CD4-positive, alpha-beta T cell treated with Interleukin-6 for 4 hours (primary cell): ENCODE data around the gene RAD51C.
"Not testable (repeated sequence)": the region's sequence is repeated elsewhere in the genome, so short reads cannot be mapped to it uniquely, and the experiment has no call there.

Source experiments
- DNase-seq: peaks from one replicate; pipeline ENCODE4 v3.0.0-alpha.2; 2020; ENCODE audit warnings: mixed read lengths

RAD51C gene

DNA sequence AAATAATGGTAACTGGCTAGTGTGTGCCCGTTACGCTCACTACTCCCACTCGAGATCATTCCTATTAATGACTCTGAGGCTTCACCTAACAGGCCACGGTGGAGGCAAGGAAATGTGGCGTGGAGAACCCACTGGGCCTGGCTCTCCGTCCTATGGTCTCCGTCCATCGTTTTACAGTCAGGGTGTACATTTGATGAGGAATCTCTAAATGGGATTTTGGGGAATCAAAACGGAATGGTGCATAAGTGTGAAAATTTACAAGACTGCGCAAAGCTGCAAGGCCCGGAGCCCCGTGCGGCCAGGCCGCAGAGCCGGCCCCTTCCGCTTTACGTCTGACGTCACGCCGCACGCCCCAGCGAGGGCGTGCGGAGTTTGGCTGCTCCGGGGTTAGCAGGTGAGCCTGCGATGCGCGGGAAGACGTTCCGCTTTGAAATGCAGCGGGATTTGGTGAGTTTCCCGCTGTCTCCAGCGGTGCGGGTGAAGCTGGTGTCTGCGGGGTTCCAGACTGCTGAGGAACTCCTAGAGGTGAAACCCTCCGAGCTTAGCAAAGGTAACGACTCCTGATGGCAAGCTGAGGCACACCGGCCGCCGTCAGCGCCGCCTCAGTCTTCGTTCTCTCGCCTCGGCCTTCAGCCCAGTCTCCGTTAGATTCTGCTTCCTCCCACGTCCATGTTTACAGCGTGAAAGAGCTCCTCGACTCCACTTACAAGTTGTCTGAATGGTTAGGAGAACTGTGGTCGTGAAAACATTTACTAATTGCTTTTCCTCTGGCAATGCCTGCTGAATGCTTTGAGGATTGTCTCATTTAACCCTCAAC, at the start of gene RAD51C:
Gene RAD51C (plus strand): TSS at position 364 of the 817 bp plus-strand sequence. CDS start 42 bp downstream, at position 406.
- peak; percentile 90 for DNase-seq

DNA sequence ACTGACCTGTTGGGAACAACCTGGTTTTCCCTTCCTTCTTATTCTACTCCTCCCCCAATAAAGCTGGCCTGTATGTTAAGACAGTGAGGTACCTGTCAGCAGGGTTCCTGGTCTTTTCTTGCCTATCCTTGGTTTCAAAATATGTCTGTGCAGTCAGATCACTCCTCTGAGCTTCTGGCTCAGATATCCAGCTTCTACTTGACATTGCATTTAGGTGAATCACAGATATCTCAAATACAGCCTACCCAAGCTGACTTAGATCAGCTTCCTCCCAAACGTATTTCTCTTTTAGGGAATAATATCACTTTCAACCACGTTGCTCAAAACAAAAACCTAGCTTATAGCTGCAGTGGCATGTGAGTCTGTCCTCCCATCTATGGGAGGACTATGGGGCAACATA, 49.3 kb upstream of the RAD51C start:
- DNase-seq = no peak

DNA sequence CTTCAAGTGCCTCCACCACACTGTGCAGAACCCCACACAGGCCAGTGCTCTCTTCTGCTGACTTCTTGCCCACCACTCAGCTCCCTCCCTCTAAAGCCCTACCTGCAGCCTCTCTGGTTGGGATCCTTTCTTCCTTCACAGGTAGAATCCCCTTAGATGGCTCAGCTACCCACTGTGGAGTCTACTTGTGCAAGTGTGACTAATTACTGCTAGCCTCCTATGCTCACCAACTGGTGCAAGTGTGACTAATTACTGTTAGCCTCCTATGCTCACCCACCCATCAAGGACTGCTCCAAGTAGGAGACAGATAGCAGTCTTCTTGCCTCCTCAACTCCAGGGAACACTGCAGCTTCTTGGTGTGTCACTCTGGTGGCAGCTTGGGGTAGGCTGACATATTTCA, 44.2 kb upstream of the RAD51C start:
- no peak for DNase-seq

DNA sequence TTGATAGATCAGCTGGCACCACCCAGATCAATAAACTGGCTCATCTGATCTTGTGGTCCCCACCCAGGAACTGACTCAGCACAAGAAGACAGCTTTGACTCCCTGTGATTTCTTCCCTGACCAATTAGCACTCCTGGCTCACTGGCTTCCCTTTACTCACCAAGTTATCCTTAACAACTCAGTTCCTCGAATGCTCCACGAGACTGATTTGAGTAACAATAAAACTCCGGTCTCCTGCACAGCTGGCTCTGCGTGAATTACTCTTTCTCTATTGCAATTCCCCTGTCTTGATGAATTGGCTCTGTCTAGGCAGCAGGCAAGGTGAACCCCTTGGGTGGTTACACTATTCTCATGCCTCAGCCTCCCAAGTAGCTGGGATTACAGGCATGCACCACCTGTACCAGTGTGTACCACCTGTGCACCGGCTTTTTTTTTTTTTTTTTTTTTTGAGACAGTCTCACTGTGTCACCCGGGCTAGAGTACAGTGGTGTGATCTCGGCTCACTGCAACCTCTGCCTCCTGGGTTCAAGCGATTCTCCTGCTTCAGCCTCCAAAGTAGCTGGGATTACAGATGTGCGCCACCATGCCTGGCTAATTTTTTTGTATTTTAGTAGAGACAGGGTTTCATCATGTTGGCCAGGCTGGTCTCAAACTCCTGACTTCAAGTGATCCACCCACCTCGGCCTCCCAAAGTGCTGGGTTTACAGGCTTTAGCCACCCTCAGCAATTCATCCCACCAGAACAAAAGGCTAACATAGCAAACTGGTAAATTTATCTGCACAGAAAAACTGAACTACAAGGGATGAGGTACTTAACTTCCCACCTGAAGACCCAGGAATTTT, 34.2 kb upstream of the RAD51C start:
- DNase-seq = not testable (repeated sequence)

DNA sequence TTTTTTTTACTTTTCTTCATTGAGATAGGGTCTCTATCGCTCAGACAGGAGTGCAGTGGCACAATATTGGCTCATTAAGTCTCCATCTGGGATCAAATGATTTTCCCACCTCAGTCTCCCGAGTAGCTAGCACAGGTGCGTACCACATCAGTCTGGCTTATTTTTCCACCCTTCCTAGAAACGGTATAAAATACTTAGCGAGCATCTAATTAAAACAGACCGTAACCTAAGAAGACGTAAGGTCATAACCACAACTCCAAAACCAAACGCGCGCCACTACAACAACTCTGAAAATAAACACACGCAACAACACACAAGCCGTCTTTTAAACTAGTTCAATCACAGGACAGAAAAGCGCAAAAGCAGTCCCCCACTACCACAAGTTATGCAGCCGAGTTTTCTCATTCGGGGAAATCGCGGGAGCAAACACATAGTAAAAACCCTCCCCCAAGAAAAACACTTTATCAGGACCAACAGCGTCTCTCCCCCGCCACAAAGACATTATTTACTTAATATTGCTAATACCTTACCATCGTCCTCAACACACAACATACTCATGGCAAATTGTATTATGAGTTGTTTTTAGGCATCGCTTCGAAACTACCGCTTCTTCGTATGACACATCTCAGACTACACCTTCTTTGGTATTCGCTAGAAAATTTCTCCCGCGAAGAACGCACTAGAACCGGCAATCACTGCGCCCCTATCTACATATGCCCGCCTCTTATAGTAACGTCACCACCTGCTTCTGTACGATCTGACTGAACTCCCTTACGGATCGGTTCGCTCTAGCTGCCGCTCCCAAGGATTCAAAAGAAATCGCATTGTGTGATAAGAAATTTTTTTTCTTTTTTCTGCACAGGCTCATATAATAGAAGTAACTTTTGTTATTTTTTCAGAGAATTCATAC, 33.3 kb upstream of the RAD51C start:
- DNase-seq = peak; percentile 73

DNA sequence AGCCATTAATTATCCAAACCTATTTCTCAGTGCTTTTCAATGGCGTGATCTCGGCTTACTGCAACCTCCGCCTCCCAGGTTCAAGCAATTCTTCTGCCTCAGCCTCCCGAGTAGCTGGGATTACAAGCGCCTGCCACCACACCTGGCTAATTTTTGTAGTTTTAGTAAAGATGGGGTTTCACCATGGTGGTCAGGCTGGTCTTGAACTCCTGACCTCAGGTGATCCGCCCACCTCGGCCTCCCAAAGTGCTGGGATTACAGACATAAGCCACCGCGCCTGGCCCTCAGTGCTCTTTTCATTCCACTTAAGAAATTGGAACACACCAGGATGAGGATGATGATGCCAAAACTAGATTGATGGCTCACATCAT, 32.7 kb upstream of the RAD51C start:
- not testable (repeated sequence) for DNase-seq

DNA sequence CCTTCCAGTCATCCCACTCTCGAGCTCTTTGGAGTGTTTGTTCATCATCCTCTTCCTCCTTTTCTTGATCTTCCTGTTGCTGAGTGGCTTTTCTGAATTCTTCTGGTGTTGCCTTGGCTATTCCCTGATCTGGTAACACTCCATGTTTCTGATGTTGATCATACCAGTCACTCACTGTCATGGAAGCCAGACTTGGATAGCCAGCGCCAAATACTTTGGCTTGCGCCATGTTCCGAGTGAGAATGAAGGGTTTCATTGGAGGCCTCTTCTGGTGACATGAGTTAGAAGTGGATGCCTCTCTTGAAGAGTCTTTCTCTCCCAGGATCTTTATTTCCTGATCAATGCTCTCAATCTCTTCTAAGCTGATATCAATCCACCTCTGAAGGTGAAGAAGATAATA, 31.8 kb upstream of the RAD51C start:
- DNase-seq = no peak

DNA sequence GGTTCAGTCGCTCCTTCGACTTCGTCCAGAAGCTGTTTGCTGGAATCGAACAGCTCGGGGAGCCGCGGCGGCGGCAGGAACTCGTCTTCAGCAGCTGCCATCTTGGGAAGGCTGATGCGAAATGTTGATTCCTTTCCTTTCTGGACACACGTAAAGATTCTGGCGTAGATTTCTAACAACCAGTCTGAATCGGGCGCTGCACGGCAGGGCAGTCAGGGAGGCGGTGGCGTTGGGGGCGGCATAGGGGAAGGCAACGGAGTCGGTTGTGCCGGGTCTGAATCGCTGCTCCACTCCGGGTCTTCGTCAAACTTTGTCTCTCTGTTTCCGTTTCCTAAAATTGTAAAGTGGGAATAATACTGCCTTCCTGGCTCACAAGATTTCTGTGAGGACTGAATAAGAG, 30.9 kb upstream of the RAD51C start:
- no peak for DNase-seq

DNA sequence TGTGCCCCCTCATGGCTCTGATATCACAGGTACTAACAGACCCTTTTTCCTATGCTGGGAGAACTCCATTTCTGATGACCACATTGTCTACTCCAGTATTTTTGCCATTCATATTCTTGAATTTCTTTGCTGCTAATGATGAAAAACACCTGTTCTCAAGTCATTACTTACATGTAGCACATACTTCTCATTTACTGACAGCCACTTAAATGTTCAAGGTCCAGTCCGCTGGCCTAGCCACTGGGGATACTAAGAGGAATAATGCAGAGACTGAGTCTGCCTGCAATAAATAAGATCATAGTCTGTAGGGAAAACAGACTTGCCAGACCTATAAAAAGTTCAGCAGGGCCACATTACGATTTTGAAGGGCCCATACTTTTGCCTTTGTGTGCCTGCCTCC, 28.1 kb upstream of the RAD51C start:
- no peak for DNase-seq

DNA sequence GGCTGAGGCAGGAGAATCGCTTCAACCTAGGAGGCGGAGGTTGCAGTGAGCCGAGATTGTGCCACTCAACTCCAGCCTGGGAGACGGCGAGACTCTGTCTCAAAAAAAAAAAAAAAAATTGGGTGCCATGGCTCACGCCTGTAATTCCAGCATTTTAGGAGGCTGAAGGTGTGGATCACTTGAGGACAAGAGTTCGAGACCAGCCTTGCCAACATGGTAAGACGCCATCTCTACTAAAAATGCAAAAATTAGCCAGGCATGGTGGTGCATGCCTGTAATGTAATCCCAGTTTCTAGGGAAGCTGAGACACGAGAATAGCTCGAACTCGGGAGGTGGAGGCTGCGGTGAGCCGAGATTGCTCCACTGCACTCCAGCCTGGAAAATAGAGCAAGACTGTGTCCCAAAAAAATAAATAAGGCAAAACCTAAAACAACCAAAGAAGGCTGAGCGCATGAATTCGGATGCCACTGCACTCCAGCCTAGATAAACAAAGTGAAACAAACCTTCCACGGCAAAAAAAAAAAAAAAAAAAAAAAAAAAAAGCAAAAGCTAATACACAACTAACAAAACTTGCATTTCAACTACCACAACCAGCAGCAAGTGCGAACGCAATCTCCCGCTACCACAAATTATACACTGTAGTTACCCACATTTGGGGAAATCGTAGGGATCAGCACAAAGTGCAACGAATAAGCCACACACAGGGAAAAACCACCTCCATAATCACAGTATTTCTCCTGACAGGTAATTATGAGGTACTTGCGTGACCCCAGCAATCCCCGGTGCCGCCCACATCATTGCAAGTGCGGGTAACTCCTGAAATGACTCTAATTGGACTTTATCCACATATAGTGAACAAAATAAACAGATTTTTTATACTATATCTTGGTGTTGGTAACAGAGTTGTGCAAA, 26.2 kb upstream of the RAD51C start:
- no peak for DNase-seq

DNA sequence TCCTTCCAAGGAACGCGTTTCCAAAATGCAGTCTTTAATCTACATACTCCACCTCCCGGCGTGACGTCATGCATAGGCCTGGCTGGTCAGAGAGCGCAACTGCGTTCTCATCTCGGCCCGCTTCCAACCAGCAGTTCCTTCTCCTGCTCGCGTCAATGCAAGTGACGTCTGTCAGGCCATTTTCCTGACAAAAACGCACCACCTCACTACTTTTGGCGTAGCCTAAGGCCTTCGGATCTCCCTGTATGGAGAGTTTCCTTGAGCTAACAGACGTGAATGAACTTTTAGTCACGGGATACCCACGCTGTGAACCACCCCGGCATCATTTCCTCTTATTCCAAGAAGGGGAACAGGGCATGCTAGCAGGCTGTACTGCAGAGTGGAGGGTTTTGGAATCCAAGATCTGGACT, 25.5 kb upstream of the RAD51C start:
- DNase-seq = peak; percentile 48

DNA sequence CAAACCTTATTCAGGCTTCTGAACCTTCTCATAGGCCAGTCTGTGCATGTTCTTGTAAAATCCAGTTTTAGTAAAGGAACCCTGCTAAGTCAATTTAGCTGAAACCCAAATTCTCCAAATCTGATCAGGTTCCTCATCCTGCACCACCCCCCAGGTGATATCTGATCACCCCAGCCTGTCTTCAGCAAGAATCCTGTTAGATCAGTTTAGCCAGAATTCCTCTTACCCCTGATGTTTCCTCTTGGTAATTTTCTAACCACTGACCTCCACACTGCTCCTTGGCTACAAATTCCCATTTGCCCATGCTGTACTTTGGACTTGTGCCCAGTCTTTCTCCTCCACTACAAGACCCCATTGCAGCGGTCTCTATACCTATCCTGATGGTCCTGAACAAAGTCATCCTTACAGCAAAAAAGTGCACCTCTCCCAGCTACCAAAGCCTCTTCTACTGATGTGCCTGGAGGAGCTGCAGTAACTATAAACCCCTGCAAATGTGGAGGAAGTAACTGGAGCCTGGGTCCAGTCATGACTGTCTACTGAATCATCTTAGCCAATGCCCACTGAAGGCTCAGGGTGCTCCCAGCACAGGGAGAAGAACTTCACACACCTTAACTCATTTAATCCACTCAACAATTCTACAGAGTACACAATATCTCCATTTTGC, 24.3 kb upstream of the RAD51C start:
- no peak for DNase-seq

DNA sequence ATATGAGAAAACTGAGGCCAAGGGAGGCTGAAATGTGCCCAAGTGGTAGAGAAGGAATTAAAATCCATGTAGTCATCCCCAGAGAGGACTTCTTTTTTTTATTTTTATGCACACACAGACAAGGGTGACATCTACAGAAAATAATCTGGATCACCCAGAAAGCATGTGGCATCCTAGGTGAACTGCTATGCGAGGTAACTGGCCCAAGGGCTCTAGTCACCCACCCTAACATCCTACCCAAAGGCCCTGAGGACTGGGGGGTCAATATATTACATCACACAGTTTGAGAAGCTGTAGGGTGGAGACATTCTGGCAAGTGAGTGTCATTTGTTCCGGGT, 23.8 kb upstream of the RAD51C start:
- no peak for DNase-seq

DNA sequence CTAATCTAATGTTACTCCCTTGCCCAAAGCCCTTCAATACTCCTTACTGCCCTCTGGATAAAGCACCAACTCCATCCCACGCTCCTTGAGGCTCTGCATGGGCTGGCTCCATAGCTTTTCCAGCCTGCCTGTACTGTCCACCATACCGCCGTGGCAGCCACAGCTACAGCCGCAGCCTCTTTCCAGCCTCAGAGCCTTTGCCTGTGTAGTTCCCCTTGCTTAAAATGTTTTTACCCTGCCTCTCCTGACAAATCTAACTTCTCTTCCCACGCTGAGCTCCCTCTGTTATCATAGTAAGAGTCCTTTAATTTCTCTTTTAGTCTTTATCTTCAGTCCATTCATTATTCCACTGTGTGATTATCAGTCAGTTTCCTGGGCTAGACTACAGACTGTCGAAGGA, 22.5 kb upstream of the RAD51C start:
- no peak for DNase-seq

DNA sequence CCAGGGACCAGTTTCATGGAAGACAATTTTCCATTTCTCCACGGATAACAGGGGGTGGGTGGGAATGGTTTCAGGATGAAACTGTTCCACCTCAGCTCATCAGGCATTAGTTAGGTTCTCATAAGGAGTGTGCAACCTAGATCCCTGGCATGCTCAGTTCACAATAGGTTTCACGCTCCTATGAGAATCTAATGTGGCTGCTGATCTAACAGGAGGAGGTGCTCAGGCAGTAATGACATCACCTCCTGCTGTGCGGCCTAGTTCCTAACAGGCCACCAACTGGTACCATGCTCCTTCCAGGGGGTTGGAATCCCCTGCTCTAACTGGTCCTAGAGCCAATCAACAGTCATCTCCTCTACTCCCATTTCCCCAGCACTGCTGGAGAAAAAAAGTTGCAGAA, 20.4 kb upstream of the RAD51C start:
- no peak for DNase-seq

DNA sequence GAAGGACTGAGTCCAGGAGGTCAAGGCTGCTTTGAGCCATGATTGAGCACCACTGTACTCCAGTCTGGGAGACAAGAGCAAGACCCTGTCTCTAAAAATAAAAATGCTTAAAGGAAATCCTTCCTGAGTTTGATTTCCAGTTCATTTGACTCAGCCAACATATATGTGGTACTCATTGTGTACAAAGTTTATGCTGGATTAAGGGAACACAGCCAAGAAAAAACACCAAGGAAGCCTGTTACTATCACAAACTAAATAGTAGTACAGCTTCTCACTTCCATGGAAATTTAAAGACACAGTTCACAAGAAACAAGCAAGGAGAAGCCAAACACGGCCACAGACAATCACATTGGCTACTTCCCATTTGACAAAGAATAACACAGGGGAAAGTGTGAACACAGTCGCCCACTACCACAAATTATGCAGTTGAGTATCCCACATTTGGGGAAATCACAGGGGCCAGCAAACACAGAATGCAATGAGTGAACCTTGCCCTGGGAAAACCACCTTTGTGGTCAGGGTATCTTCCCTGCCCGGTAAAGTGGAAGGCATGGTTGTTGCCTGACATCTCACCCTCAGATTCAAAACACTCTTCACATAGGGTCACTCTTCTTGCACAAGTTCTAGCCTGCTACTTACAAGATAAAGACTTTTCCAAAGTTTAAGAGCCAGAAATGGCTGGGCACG, 15.1 kb upstream of the RAD51C start:
- DNase-seq = no peak

DNA sequence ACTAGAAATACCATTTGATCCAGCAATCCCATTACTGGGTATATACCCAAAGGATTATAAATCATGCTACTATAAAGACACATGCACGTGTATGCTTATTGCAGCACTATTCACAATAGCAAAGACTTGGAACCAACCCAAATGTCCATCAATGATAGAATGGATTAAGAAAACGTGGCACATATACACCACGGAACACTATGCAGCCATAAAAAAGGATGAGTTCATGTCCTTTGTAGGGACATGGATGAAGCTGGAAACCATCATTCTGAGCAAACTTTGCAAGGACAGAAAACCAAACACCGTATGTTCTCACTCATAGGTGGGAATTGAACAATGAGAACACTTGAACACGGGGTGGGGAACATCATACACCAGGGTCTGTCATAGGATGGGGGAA, 14.1 kb upstream of the RAD51C start:
- not testable (repeated sequence) for DNase-seq

DNA sequence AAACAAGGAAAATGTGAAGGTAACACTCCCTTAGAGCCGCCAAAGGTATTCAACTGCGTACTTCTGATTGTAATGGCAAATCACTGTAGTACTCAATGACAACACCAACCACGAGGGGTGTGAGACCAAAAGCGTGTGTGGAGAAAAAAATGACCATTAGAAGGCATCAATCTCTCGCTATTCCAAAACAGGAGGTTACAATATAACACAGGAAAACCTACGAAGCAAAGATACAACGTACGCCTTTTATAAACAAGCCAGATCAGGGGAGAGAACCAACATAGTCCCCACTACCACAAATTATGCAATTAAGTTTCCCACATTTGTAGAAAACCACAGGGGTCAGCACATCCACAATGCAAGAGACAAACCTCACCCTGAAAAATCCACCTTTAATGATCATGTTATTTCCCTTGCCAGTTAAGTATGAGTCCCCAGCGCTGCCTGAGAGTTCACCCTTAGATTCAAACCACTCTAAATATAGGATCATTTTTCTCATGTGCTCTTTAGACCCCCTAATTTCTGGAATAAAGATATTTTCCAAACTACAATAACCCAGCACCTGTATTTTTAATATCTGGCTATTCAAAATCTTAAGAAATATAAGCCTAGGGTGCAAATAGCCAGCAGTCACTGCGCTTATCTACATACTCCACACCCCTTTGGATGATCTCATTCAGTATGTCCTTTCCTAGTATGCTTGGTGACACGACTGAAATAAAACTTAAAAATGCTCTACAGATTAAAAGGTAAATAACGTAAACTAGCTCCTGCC, 13.0 kb upstream of the RAD51C start:
- DNase-seq = no peak

DNA sequence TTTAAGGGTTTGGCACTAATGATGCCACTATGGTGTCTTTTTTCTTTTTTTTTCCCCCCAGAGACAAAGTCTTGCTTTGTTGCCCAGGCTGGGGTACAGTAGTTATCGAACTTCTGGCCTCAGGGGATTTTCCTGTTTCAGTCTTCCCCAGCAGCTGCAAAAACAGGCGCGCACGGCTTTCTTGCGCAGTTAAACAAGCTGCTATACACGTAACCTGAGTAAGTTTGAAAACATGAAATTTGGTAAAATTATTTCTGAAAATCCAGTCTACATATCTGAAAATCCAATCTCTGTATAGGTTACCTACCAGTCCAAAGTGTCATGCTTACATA, 12.4 kb upstream of the RAD51C start:
- no peak for DNase-seq

DNA sequence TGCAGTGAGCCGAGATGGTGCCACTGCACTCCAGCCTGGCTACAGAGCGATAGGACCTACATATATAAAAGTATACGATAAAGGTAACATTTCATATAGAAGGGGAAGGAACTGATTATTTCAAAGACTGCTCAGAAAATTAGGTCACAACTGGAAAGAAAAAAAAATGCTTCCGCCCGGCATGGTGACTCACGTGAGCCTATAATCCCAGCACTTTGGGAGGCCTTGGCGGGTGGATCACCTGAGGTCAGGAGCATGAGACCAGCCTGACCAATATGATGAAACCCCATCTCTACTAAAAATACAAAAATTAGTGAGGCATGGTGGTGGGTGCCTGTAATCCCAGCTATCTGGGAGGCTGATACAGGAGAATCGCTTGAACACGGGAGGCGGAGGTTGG, 8.4 kb upstream of the RAD51C start:
- DNase-seq = no peak
